NB4 (cell line): ENCODE results near the gene IKZF5.

Experiments used
- MYC ChIP-seq: IDR thresholded peaks from 2 replicates; pipeline ENCODE4 v1.6.1; 2011; ENCODE audit warnings: low read depth, low read length
- POLR2A ChIP-seq: IDR thresholded peaks from 2 replicates; pipeline ENCODE4 v1.6.1; 2011; ENCODE audit warnings: mild to moderate bottlenecking; ENCODE audit not compliant: insufficient read length; ENCODE audit errors: extremely low read depth
- TF ChIP-seq, protein P1 (sequence below): IDR thresholded peaks from one replicate; pipeline ENCODE4 v1.5.1; 2012; ENCODE audit warnings: low read depth, low read length

DNA sequence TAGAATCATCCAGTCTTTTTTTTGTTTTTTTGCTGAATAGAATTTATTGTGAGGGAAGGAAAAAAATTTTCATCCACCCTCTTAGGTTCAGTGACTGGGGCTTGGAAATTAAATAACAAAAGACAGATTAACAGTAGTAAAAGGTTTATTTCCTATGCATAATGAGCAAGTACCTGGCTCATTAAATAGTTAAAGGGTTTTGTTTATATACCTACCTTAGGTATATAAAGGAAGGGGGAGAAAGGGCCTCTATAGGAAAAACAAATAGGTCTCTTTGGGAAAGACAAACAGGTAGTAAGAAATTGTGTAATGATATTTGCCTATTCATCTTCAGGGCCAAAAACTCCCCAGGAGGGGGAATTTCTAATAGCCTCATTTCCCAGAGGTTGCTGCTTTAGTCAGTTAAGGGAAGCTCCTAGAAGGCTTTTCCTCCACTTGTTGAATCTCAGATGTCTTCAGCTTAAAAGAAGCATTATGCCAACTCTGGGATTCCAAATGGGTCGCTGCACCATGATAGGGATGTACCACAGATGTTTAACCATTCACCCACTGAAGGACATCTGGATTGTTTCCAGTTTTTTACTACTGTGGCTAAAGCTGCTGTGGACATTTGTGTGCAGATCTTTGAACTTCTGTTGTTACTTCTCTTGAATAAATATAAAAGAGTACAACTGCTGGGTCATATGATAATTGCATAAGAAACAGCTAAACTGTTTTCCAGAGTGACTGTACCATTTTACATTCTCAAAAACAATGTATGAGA is 11.5 kb upstream of the IKZF5 start:
- TF ChIP-seq, protein P1, sequence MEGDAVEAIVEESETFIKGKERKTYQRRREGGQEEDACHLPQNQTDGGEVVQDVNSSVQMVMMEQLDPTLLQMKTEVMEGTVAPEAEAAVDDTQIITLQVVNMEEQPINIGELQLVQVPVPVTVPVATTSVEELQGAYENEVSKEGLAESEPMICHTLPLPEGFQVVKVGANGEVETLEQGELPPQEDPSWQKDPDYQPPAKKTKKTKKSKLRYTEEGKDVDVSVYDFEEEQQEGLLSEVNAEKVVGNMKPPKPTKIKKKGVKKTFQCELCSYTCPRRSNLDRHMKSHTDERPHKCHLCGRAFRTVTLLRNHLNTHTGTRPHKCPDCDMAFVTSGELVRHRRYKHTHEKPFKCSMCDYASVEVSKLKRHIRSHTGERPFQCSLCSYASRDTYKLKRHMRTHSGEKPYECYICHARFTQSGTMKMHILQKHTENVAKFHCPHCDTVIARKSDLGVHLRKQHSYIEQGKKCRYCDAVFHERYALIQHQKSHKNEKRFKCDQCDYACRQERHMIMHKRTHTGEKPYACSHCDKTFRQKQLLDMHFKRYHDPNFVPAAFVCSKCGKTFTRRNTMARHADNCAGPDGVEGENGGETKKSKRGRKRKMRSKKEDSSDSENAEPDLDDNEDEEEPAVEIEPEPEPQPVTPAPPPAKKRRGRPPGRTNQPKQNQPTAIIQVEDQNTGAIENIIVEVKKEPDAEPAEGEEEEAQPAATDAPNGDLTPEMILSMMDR: no peak
- no peak for TF ChIP-seq POLR2A
- no peak for TF ChIP-seq MYC
